K562 (cell line): Measurements from ENCODE around the gene SDC3. TPM values are rescaled to one million over a fixed set of nuclear protein-coding genes. Genes with fewer than 3 reads are reported as not detected.
A peak's percentile ranks its signal among the peaks of the same experiment; 100 is the strongest.

Source experiments
- BRD9 ChIP-seq: fragments of 450-650 bp; IDR thresholded peaks from 2 replicates; pipeline ENCODE4 v1.6.1; 2018; ENCODE audit warnings: low read depth; ENCODE audit not compliant: partially characterized antibody
- CBX2 ChIP-seq: fragments of 200-600 bp; sonication (generic); IDR thresholded peaks from one replicate; pipeline ENCODE4 v1.6.1; 2012; ENCODE audit warnings: mild to moderate bottlenecking, low read length, inconsistent platforms; ENCODE audit not compliant: insufficient read depth, poor library complexity, severe bottlenecking
- CEBPB ChIP-seq: fragments of 450-650 bp; IDR thresholded peaks from 2 replicates; pipeline ENCODE4 v1.6.1; 2016; ENCODE audit warnings: missing genetic modification characterization, missing compliant biosample characterization
- GABPB1 ChIP-seq: sonication (generic); formaldehyde crosslinking; IDR thresholded peaks from 2 replicates; pipeline ENCODE4 v1.8.0; 2022; ENCODE audit warnings: mild to moderate bottlenecking, missing genetic modification reagents
- PTTG1 ChIP-seq: fragments of 450-650 bp; IDR thresholded peaks from 2 replicates; pipeline ENCODE4 v1.6.1; 2016; ENCODE audit warnings: low read depth, mild to moderate bottlenecking, missing genetic modification characterization, missing compliant biosample characterization
- RHOXF2B ChIP-seq: fragments of 250-450 bp; sonication (Bioruptor Pico); conservative IDR thresholded peaks from 2 replicates; pipeline ENCODE4 v1.5.1; 2021
- SMAD4 ChIP-seq: fragments of 250-450 bp; sonication (Bioruptor Pico); conservative IDR thresholded peaks from 2 replicates; pipeline ENCODE4 v1.8.0; 2021; ENCODE audit warnings: inconsistent platforms, mild to moderate bottlenecking, moderate library complexity
- ZBTB8A ChIP-seq: fragments of 450-650 bp; IDR thresholded peaks from 2 replicates; pipeline ENCODE4 v1.6.1; 2018; ENCODE audit warnings: mild to moderate bottlenecking, moderate library complexity; ENCODE audit not compliant: partially characterized antibody
- ZNF217 ChIP-seq: sonication (generic); formaldehyde crosslinking; IDR thresholded peaks from 2 replicates; pipeline ENCODE4 v1.8.0; 2022; ENCODE audit warnings: mild to moderate bottlenecking, missing genetic modification reagents
- ZNF408 ChIP-seq: fragments of 250-450 bp; sonication (Bioruptor Pico); IDR thresholded peaks from 2 replicates; pipeline ENCODE4 v1.4.0; 2020; ENCODE audit warnings: low read depth, mild to moderate bottlenecking, moderate library complexity
- ZNF41 ChIP-seq: fragments of 250-450 bp; sonication (Bioruptor Pico); conservative IDR thresholded peaks from 2 replicates; pipeline ENCODE4 v1.4.0; 2020; ENCODE audit warnings: mild to moderate bottlenecking
- polyA plus RNA-seq, 8 experiments: library from polyadenylated mRNA; depleted of rRNA in 4 of 8; stranded (reverse) in 5 of 8; unstranded in 3 of 8; fragments of >200 nt; fragmentation: Nextera tagmentation in 2 of 8; fragmentation: Illumina TruSeq in 1 of 8; extraction: Ambion mirVana in 2 of 8; extraction: Trizol in 1 of 8; gene quantifications; 2 replicates each; pipeline versions ENCODE4 v1.2.1 to v1.2.3, GENCODE V29; 2011 to 2014; ENCODE audit warnings: inconsistent platforms in 1 of 8, missing spikeins in 1 of 8
- total RNA-seq, 7 experiments: library from RNA; depleted of rRNA in 6 of 7; stranded (reverse); fragments of >200 nt in 6 of 7; fragmentation: Illumina TruSeq in 2 of 7; extraction: Trizol in 2 of 7; gene quantifications; 2 replicates each; pipeline versions ENCODE4 v1.2.1 to v1.2.3, GENCODE V29; 2011 to 2021; ENCODE audit warnings: low replicate concordance in 1 of 7
- TF ChIP-seq, protein P1 (sequence below), 2 experiments: fragments of 450-650 bp; IDR thresholded peaks; 2 replicates each; pipeline ENCODE4 v1.6.1; 2016
- TF ChIP-seq, protein P2 (sequence below): IDR thresholded peaks from 2 replicates; pipeline ENCODE4 v1.6.1; 2016; ENCODE audit warnings: missing genetic modification characterization, missing compliant biosample characterization
- TF ChIP-seq, protein P3 (sequence below): fragments of 250-450 bp; sonication (Bioruptor Pico); IDR thresholded peaks from 2 replicates; pipeline ENCODE4 v1.5.0; 2020; ENCODE audit warnings: mild to moderate bottlenecking, borderline replicate concordance
- TF ChIP-seq, protein P4 (sequence below): IDR thresholded peaks from 2 replicates; pipeline ENCODE4 v1.6.1; 2014; ENCODE audit warnings: antibody characterized with exemption
- TF ChIP-seq, protein P5 (sequence below): sonication (generic); formaldehyde crosslinking; IDR thresholded peaks from 2 replicates; pipeline ENCODE4 v1.8.1; 2023; ENCODE audit warnings: missing genetic modification reagents, mild to moderate bottlenecking, borderline replicate concordance

SDC3 gene
- total and polyA plus RNA-seq, 9 of the 15 experiments (the other 6 are each of a cell fraction or from before 2014, with no cell fraction given) = 0.38 to 44.1 (median 12.1) TPM

DNA sequence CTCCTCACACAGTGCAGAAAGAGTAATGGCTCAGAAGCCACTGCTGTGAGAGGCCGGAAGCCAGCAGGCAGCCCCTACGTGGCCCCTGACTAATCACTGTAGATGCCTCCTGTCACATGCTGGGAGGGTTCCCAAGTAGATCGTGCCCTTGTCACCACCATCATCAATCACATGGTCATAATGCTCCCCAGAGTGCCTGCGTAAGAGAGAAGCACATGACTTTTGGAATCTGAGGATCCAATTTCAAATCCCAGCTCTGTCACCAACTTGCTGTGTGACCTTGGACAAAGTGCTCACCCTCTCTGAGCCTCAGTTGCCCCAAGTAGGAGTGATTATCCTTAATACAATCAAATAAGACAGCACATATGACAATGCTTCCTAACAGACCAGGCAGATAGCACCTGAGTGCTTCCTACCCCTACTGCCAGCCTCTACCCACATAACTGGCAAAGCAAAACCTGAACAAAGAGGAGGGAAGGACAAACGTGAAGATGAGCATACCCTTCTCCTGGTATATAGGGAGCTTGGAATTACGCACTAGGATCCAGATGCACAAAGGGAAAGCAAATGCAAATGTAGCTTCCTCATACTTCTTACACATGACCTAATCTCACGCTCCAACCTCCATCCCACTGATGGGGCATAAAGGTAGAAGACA, 65.7 kb downstream of the SDC3 start (continued):
- TF ChIP-seq ZNF41 (no peak), PTTG1 (0 out of 2 replicates have a peak, but pooled peaks have one; percentile 40), BRD9 (peak; percentile 64), ZNF408 (CRISPR knock-in tag) (no peak), CBX2 (no peak), CEBPB (no peak), SMAD4 (CRISPR knock-in tag) (0 out of 2 replicates have a peak, but pooled peaks have one; percentile 29), RHOXF2B (CRISPR knock-in tag) (no peak), GABPB1 (no peak; the same call in 1 of the 2 replicates), ZBTB8A (no peak), ZNF217 (CRISPR knock-in tag) (no peak)
- TF ChIP-seq, protein P1, sequence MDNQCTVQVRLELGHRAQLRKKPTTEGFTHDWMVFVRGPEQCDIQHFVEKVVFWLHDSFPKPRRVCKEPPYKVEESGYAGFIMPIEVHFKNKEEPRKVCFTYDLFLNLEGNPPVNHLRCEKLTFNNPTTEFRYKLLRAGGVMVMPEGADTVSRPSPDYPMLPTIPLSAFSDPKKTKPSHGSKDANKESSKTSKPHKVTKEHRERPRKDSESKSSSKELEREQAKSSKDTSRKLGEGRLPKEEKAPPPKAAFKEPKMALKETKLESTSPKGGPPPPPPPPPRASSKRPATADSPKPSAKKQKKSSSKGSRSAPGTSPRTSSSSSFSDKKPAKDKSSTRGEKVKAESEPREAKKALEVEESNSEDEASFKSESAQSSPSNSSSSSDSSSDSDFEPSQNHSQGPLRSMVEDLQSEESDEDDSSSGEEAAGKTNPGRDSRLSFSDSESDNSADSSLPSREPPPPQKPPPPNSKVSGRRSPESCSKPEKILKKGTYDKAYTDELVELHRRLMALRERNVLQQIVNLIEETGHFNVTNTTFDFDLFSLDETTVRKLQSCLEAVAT (IDR thresholded peaks at IDR 0.05) = no peak
- TF ChIP-seq, protein P2, sequence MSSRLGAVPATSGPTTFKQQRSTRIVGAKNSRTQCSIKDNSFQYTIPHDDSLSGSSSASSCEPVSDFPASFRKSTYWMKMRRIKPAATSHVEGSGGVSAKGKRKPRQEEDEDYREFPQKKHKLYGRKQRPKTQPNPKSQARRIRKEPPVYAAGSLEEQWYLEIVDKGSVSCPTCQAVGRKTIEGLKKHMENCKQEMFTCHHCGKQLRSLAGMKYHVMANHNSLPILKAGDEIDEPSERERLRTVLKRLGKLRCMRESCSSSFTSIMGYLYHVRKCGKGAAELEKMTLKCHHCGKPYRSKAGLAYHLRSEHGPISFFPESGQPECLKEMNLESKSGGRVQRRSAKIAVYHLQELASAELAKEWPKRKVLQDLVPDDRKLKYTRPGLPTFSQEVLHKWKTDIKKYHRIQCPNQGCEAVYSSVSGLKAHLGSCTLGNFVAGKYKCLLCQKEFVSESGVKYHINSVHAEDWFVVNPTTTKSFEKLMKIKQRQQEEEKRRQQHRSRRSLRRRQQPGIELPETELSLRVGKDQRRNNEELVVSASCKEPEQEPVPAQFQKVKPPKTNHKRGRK = no peak
- TF ChIP-seq, protein P3, sequence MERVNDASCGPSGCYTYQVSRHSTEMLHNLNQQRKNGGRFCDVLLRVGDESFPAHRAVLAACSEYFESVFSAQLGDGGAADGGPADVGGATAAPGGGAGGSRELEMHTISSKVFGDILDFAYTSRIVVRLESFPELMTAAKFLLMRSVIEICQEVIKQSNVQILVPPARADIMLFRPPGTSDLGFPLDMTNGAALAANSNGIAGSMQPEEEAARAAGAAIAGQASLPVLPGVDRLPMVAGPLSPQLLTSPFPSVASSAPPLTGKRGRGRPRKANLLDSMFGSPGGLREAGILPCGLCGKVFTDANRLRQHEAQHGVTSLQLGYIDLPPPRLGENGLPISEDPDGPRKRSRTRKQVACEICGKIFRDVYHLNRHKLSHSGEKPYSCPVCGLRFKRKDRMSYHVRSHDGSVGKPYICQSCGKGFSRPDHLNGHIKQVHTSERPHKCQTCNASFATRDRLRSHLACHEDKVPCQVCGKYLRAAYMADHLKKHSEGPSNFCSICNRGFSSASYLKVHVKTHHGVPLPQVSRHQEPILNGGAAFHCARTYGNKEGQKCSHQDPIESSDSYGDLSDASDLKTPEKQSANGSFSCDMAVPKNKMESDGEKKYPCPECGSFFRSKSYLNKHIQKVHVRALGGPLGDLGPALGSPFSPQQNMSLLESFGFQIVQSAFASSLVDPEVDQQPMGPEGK (CRISPR knock-in tag) = no peak
- TF ChIP-seq, protein P4, sequence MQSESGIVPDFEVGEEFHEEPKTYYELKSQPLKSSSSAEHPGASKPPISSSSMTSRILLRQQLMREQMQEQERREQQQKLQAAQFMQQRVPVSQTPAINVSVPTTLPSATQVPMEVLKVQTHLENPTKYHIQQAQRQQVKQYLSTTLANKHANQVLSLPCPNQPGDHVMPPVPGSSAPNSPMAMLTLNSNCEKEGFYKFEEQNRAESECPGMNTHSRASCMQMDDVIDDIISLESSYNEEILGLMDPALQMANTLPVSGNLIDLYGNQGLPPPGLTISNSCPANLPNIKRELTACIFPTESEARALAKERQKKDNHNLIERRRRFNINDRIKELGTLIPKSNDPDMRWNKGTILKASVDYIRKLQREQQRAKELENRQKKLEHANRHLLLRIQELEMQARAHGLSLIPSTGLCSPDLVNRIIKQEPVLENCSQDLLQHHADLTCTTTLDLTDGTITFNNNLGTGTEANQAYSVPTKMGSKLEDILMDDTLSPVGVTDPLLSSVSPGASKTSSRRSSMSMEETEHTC = peak; percentile 49; the same call in 1 of the 2 replicates
- TF ChIP-seq, protein P5, sequence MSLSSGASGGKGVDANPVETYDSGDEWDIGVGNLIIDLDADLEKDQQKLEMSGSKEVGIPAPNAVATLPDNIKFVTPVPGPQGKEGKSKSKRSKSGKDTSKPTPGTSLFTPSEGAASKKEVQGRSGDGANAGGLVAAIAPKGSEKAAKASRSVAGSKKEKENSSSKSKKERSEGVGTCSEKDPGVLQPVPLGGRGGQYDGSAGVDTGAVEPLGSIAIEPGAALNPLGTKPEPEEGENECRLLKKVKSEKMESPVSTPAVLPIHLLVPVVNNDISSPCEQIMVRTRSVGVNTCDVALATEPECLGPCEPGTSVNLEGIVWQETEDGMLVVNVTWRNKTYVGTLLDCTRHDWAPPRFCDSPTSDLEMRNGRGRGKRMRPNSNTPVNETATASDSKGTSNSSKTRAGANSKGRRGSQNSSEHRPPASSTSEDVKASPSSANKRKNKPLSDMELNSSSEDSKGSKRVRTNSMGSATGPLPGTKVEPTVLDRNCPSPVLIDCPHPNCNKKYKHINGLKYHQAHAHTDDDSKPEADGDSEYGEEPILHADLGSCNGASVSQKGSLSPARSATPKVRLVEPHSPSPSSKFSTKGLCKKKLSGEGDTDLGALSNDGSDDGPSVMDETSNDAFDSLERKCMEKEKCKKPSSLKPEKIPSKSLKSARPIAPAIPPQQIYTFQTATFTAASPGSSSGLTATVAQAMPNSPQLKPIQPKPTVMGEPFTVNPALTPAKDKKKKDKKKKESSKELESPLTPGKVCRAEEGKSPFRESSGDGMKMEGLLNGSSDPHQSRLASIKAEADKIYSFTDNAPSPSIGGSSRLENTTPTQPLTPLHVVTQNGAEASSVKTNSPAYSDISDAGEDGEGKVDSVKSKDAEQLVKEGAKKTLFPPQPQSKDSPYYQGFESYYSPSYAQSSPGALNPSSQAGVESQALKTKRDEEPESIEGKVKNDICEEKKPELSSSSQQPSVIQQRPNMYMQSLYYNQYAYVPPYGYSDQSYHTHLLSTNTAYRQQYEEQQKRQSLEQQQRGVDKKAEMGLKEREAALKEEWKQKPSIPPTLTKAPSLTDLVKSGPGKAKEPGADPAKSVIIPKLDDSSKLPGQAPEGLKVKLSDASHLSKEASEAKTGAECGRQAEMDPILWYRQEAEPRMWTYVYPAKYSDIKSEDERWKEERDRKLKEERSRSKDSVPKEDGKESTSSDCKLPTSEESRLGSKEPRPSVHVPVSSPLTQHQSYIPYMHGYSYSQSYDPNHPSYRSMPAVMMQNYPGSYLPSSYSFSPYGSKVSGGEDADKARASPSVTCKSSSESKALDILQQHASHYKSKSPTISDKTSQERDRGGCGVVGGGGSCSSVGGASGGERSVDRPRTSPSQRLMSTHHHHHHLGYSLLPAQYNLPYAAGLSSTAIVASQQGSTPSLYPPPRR = no peak
